ENCODE measurements around the gene TLR9.

The TLR9 gene

DNA sequence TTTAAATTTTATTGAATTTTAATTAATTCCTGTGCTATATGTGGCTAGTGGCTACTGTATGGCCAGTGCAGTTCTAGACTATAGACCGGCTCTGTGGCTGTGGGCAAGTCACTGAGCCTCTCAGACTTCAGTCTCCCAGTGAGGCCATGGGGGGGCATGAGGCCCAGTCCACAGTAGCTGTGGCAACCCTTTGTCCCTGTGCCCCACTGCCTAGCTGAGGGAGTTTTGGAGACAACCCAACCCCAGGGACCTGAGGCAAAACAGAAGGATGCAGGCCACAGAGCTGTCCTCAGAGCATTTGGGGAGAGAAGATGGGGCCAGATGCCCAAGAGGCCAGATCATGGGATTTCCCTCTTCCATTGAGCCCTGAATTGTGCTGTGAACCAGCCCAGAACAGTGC, 52.3 kb downstream of the TLR9 start:
- no peak overlapping the region for H3K4me3 ChIP-seq (replicated peaks in 1 of 2; ENCODE audit: low read depth in 2 of 2, low read length in 2 of 2)
- DNase-seq (ENCODE audit: low read depth in 2 of 2), result no peak
- TF ChIP-seq CTCF (IDR thresholded peaks at IDR 0.05; ENCODE audit: low read depth, low read length), result no peak

DNA sequence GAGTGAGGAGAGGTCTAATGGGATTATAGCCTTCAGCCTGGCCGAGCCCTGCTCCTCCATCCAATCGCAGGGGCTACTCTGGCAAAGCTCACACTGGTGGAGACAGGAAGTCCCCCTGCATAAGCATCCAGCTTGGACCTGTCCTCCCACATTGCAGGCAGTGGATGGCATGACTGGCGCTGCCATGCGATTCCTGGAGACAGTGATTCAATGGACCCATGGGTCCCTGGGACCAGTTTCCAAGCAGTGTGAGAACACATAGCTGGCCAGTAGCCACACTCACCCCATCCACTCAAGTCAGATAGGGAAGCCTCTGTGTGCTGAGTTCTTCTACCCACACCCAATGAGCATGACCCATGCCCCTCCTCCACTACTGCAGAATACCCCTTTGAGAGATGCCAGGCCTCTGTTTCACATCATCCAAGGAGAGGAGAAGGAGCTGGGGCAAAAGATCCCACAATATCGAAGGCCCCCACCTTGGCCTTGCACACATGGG, 53.1 kb downstream of the TLR9 start:
- no peak for DNase-seq (ENCODE audit: low read depth in 2 of 2)
- H3K4me3 ChIP-seq (replicated peaks in 1 of 2; ENCODE audit: low read depth in 2 of 2, low read length in 2 of 2), result no peak overlapping the region
- TF ChIP-seq CTCF (IDR thresholded peaks at IDR 0.05; ENCODE audit: low read depth, low read length), result no peak

DNA sequence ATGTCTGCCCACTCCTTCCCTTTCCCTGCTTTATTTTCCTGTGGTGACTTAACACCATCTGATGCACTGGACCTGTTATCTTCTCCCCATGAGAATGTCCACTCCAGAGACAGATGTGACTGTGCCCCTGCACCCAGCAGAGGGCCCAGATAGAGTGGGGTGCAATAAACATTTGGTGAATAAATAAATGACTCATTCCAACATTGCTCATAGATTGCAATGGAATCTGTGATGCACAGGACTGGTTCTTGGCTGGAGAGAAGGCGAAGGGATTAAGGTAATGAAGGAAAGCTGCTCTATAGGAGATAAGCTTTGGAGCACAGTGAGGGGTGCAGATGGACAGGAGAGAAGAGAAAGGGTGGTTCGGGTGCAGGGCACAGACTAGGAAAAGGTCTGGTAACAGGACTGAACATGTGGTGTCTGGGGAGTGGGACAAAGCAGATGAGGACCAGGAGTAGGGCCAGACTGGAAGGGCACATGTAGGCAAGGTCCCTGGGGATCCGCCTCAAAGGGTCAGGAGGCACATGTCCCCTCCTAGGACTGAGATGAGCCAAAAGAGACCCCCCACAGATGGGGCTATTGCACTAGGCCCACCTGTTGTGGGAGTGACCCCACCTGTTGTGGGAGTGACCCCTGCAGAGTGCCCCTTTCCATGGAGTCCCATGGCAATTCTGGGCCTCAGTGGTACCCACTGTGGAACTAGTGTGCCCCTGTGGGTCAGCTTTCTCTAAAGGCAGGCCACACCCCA, 53.8 kb downstream of the TLR9 start:
- peak; percentile 43 to 60 for DNase-seq (ENCODE audit: low read depth in 2 of 2)

More for the DNA sequence above, 53.8 kb downstream of the TLR9 start:
- no peak overlapping the region for H3K4me3 ChIP-seq (replicated peaks in 1 of 2; ENCODE audit: low read depth in 2 of 2, low read length in 2 of 2)
- peak; percentile 17 for TF ChIP-seq CTCF (IDR thresholded peaks at IDR 0.05; ENCODE audit: low read depth, low read length)
